Mucosa of gallbladder (tissue), 1 donor: ENCODE measurements around the gene EMX2. TPM values are rescaled to one million over a fixed set of nuclear protein-coding genes. Genes with fewer than 3 reads are reported as not detected.

Experiments used
- DNase-seq: peaks from one replicate; pipeline ENCODE4 v3.0.0-alpha.2; 2020; ENCODE audit warnings: low spot score
- total RNA-seq: library from RNA; stranded (reverse); gene quantifications from one replicate; pipeline ENCODE4 v1.2.1, GENCODE V29; 2021
- donor health status: DM: no; HTN: no; CAD: no.

The EMX2 gene
- total RNA-seq, 1 donor from 2014 or later: 2.9 TPM

DNA sequence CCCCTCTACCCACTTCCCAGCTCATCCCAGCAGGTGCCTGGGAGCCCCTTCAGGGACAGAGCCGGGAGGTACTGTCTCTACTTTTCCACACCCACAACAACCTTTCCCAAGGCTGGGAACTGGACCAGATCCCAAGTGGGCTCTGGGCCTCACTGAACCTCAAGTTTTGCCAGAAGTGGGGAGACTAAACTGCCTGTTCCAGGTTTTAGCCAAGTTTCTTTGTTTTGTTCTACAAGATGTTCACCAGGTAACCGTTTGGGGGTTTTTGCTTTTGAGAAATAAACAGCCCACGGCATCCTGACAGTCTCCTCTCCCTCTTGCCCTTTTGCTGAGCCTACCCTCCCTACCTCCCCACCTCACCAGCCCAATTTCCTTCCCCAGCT is 10.6 kb upstream of the EMX2 start:
- DNase-seq: no peak

DNA sequence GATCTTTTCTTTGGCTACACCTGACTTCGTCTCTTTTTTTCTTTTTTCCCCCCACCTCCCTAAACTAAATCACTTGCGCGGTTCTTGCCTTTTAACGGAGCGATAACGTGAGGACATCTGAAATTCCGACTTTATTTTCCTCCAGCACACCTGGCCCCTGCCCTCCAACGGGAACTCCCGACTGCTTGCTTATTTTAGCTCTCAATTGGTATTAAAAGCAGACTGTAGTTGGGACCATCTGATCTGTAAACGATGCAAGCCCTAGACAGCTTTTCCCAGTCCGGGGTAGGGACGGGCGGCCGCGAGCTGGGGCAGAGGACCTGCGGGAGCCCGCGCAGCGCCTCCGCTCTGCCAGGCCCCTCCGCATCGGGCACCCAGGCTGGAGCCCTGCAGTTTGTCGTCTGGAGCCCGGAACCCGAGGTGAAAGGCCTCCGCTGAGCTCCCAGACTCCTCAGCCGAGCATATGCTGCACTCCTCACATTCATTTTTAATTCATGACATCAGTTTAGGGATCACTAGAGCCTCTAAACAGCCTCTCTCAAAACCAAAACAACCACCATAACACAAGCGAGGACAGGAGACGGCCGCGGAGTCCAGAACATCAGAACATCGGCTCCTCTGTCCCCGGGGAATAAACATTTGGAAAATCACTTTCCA is 10.0 kb upstream of the EMX2 start:
- no peak for DNase-seq

DNA sequence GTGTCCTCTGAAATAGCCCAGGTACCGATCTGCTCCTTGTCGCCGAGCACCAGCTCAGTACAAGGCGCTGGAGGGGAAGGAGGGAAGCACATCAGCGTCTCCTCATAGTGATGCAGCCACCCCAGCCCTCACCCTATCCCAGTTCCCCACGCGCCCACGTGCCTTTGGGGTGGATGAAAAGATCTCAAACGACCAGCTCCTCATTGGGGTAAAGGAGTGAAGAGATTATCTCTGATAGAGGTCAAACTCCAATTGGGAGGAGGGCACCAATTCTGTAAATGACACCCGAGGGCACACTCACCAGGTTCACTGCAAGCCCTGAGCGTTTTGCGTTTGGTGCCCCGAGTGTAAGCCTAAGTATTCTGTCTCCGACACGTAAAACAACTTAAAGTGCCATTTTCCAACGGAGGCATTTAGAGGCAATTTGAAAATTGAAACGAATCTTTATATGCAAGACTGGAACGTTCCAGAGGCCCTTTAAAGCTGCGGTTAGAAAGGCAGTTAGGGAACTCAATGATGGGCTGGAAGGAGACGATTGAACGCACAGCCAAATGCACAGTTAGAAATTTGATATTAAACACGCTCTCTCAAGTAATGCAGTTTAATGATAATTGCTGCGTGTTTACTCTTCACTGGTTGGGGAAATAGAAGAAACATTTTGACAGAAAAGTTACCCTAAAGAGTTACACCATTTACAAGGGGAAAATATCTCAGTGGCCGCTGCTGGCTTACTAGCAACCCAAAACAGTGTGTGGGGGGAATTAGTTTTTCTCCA is 8.9 kb upstream of the EMX2 start:
- no peak for DNase-seq

DNA sequence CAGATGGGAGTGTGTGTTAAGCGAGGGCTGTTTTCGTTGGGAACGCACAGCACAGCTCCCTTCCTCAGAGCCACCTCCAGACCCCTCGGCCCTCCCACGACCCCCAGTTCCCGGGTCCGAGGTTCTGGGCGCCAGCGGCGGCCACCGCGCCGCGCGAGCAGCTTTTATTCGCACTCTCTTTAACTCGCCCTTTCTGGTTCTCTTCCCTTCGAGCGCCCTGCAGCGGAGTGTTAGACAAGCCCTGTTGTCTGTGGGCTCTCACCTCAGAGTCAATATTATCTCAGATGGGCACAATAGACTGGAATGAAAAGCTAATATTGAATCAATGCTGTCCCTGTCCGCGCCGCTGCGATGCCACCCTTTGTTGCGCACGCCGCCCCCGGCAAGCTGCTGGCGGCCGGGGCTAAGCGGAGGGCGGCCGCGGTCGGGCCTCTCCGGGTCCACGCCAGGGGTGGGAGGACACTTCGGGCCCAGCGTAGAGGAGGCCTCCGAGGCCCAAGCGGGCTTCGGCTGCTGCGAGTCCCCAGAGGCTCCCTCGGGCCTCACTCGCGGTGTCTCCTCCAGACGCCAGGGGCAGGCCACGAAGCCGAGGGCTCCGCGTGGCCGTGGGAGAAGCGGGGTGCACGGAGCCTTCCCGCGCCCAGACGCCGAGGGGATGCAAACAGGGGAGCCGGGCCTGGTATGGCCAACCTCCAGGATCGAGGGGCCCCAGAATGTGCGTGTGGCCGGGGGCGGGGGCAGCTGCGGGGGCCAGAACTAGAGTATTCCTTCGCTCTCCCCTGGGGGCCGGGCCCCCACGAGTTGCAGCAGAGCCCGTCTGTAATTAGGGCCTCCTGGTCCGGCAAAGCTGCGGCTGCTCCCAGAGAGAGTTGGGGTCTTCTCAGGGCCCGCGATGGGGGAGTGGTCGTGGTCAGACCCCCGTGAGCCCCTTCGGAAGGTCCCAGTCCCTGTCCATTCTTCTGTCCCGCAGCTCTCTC is 7.9 kb upstream of the EMX2 start:
- no peak for DNase-seq

DNA sequence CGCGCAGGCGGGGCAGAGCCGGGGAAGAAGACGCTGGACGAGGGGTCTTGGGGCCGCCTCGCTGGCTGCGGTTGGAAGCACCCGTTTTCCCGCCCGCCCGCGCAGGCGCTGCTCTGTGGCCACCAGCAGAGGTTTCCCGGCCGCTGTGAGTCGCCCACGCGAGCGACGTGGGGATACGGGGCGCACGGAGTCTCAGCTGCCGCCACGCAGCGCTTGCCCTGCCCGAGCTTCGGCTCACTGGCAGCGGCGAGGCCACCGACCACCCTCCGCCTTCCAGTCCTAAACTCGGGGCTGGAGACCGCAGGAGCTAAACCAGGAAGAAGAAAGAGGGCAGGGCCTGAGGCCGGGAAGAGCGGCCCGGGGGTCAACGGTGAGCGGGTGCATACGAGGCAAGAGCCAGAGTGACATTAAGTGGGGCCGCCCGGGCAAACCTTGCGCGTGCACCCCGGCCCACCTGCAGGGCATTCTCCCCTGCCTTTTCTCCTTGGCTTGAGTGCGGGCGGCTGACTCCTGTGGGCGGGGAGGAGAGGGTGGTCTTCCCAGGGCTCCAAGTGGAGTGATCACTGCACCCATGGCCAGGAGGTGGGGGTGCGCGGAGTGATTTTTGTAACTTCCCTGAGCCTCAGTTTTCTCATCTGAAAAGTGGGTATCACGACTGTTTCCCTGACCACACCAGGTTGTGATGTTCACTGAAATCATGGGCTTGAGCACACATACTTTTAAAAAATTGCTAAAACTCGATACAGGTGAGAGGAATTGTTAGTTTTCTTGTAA is 7.1 kb upstream of the EMX2 start:
- DNase-seq: no peak

DNA sequence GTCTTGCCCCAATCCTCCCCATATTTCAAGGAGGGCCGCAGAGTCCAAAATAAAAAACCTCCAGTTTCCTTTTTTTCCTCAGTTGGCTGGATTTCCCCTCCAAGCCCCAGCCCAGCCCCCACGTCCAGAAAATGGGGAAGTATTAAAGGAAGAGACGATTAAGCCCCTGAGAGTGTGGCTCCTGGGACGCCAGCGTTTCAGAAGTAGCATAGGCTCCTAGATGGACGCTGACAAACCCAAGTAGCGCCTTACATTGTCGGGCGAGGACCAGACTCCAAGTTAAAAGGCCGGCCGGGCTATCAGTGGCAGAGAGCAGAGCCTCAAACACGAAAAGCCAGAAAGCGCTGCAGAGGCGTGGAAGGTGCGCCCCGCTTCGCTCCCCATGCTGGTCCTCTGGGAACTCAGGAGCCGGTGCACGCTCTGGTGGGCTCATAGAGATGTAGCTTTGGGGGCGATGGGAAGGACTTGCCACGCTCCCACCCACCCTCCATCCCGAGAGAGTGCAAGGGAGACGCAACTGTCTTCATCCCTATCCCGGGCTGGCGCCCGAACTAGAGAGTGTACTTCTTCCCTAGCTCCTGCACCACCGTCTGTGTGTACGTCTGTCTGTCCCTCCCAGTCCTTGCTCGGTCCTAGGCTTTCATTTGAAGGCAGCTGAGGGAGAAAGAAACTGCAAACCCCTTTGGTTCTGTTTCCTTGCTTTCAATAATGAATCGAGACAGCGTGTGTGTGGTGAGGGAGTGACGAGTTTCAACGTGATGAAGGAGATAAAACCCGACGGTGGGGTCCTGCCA is 6.3 kb upstream of the EMX2 start:
- DNase-seq: no peak

DNA sequence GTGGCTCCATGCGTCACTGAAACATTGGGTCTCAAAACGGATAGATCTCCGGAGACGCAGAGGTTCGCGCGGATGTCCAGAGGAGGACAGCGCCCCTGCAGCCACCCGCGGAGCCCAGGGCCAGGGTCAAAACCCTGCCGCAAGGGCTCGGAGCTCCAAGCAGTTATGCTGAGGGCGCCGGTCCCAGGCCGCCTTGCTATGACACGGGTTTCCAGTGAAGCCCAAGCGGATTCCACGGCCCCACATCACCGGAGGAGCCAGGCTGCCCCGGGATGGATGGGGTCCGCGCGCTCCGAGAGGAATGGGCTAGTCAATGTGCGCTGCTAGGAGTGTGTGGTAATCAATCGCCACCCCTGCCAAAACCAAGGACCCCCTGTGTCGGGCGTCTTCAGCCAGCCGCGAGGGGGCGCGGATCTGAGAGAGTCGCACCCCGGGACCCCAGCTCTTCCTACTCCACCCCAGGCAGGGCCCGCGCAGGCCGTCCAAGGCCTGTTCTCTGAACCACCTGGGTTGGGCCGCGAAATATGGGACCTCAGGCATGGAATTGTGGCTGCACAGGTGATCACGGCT is 5.6 kb upstream of the EMX2 start:
- DNase-seq: no peak

DNA sequence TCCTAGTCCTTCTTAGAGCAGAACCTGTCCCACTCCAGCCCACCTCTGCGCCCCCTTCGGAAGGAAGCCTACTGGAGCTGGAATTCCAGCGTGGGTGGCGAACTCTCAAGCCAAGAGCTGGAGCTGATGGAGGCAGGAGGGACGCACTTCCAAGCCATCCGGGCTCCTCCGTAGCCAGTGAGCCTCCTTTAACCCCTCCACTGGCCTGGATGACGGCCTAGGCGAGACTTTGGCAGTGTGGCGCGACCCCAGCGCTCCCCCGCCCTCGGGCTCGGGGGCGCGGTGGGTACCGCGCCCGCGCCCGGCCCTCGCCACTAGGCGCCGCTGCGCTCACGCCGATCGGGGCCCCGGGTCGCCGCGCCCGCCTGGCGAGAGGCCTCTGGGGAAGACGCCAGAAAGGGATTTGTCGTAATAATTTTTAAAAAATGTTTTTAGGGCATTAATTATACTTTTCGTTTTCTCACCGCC is 5.1 kb upstream of the EMX2 start:
- DNase-seq: no peak

DNA sequence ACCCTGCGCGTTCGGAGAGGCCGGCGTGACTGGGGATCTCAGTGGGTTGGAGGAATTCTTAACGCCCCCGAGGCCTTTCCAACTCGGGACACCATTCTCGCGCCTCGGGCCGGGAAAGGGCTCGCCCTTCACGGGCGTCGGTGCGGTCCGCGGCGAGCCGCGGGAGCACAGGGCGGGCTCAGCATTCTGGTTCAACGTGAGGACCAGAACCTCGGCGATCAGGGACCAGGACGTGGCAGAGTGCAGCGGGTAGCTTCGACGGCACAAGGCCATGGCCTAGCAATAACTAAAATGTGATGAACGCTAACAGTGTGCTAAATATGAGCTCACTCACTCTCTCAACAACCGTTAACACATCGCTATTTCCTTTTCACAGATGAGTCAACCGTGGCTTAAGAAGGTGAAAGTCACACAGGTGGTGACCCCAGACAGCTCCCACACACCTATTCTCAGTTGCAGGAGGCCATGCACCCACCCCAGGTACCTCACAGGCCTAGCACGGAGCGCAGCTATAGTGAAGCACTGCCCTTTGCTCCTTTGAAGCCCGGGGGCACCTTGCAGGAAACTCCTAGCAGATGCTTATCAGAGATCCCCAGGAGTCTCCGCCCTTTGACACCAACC is 4.5 kb upstream of the EMX2 start:
- DNase-seq: no peak

DNA sequence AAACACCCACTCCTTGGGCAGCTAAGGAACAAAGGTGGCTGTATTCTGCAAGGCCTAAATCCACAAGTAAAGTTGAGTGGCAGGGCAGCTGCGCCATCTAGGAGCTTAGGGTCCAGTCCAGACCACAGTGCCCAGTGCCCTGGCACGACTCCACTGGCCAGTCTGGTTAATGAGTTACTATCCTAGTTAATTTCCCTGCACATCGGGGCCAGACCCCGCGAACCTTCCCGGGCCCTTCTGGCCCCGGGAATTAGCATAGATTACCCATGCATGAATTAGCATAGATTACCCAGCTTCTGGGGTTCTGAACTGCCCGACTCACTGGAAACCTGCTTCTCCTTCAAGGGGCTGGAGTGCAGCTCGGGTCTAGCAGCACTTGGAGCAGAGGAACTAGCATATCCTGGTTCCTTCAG is 3.2 kb upstream of the EMX2 start:
- DNase-seq: no peak

DNA sequence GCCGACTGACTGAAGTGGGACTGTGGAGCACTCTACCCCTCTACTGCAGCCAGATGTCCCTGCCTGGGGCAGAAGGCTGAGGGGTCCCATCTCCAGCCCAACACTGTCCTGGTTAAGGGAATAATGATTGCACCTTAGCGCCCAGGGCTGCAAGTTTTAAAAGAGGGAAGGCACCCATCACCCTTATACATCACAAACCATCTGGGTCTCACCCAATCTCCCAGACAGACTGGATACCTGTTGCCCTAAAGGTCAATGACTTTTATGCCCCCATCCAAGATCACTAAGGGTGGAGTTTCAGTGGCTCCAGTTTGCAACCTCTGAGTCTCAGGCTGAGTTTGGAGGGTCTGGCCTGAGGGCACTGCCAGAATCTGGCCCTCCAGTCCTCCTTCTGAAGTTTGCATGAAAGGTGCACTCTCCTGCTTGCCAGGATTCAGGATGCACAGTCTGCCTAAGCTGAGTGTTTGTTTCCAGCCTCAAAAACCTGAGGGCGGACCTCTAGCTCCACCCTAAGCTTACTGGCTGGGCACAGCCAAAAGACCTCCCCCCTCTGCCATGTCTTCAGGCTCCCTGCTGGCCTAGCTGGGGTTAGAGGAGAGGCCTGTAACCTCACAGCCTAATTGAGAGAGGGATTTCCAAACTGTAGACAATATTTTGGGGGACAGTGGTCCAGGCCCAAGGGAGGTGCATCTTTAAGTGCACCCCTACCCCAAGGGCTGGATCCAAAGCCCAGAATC is 2.5 kb upstream of the EMX2 start:
- DNase-seq: no peak

DNA sequence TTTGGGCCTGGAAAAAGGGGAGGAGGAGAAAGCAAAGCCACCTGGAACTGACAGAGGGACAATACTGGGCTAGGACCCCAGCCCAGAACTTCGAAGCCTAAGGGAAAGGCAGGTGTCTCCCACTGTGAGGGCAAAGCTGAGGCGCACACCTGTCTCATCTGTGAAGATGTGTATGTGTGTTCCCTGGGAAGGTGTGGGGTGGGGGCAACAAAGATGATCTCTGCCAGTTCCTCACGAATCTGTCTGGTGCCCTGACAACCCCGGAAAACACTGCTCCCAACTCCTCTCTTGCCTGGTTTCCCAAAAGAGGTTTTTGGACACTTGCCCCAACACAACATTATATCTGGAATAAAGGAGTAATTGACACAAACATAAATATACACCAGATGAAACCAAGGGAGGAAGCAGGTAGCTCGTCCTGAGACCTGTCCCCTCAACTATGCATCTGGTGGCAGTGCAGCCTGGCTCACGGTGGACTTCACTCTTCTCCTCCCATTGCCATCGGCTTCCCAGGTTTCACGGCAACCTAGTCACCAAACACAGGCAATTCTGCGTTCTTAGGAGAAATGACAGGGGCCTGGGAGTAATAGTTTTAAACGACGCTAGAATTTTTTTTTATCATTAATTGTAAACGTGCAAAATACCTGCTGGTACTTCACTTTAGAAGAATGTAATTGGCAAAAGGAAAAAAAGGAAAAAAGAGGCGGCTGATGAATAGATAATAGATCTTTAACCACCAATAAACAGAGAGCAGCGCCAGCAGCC is 1.7 kb upstream of the EMX2 start:
- DNase-seq: no peak

DNA sequence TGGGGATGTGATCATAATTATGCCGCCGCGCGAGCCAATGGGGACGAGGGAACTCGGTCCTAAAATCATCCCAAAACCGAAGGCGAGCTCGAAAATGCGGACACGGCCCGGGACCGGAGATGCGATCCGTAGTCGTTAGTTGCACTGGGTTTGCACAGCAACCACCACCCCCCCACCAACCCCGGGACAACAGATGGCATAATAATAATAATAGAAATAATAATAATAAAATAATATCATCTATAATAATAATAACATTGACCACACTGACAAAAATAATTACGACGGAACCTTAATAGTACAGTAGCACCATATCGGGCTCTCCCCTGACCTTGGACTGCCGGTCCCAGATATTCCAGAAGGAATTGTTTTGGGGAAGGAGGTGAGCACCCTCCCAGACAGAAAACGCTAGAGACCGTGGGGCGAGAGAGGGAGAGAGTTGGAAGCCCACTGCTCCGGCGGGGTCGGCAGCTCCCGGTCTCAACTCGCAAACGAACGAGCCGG is 1.1 kb upstream of the EMX2 start:
- DNase-seq: no peak

DNA sequence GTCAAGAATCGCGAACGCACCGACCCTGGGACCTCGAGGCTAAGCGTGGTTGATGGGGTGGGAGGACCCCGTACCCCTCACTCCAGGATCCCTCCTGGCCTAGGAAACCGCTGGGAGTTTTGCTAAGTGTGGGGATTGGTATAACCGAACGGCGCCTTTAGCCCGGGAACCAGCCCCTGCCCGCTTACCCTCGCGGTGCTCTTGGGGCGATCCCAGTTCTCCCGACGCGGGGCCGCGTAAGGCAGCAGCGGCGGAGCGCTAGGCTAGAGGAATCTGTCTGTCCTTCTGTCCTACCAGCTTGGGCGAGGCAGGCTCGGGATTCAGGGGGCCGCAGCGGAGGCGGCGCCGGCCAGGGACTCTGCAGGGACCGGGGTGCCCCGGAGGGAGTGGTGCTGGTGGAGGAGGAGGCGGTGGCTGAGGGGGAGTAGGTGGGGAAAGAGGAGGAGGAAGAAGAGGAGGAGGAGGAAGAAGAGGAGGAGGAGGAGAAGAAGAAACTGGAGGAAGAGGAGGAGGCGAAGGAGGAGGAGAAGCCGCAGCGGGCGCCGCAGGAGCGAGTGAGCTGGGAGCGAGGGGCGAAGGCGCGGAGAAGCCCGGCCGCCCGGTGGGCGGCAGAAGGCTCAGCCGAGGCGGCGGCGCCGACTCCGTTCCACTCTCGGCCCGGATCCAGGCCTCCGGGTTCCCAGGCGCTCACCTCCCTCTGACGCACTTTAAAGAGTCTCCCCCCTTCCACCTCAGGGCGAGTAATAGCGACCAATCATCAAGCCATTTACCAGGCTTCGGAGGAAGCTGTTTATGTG is 439 bp upstream of the EMX2 start:
- no peak for DNase-seq

DNA sequence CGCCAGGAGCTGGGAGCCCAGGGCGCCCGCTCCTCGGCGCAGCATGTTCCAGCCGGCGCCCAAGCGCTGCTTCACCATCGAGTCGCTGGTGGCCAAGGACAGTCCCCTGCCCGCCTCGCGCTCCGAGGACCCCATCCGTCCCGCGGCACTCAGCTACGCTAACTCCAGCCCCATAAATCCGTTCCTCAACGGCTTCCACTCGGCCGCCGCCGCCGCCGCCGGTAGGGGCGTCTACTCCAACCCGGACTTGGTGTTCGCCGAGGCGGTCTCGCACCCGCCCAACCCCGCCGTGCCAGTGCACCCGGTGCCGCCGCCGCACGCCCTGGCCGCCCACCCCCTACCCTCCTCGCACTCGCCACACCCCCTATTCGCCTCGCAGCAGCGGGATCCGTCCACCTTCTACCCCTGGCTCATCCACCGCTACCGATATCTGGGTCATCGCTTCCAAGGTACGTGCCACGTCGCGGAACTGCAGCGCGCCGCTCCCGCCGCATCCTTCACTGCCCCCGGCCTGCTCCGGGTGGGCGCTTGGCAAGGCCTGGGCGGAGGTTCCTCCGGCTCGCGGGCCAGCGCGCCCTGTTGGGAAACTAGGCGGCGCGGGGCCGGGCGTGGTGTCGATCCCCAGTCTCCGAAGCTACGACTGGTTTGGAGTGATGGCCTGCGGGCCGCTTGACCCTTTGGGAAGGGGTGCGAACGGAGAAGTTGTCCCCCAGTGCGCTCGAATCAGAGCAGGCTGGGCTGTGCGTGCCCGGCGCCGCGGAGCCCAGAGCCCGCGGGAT is 868 bp downstream of the EMX2 start:
- no peak for DNase-seq

DNA sequence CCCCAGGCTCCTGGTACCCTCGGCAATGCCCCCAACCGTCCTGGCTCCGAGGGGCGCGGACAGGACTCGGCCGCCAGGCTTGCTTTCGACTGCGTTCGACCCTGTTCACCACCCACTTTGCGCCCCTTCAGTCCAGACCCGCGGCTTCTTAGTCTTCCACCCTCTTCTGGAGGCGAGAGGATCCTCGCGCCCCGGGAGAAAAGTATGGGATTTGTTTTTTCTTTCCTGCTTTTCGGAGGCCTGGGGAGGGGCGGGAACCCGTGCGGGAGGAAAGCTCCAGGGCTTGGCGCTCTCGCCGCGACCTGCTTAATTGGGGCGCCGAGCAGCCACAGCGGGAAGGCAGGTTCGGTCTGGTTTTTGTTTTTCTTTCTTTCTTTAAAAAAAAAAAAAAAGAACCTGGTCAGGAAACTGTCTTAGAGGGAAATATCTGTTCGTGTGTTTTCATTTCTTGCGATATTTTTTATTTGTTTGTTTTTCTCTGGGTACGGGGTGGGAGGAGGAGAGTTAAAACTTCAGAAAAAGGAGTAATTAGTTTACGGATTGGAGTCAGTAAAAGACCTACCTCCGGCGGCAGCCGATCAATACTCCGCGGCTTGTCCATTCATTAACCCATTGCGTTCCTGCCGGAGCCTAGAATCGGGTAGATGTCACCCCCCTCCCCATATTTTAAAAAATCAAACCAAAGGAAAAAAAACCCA is 1.6 kb downstream of the EMX2 start:
- no peak for DNase-seq
